H9 (cell line): ENCODE measurements around the gene ZBTB38. TPM values are rescaled to one million over a fixed set of nuclear protein-coding genes. Genes with fewer than 3 reads are reported as not detected.

ENCODE experiments used
- DNase-seq: peaks from one replicate; pipeline ENCODE4 v3.0.0-alpha.2; 2017
- H2AFZ ChIP-seq: one replicate; pipeline ENCODE4 v1.6.1; 2013; ENCODE audit warnings: mild to moderate bottlenecking, low read length, control low read depth, moderate library complexity
- H2AK5ac ChIP-seq: 2 replicates; pipeline ENCODE4 v1.6.1; 2013; ENCODE audit warnings: low read length, control low read depth, mixed read lengths; ENCODE audit not compliant: insufficient read length
- H2BK120ac ChIP-seq: one replicate; pipeline ENCODE4 v1.6.1; 2013; ENCODE audit warnings: low read depth, mild to moderate bottlenecking, low read length, control low read depth, inconsistent platforms; ENCODE audit not compliant: poor library complexity, severe bottlenecking
- H2BK12ac ChIP-seq: 2 replicates; pipeline ENCODE4 v1.6.1; 2013; ENCODE audit warnings: low read length, control low read depth, mixed read lengths, low read depth; ENCODE audit not compliant: insufficient read length
- H2BK15ac ChIP-seq: 2 replicates; pipeline ENCODE4 v1.6.1; 2013; ENCODE audit warnings: low read depth, low read length, control low read depth
- H2BK20ac ChIP-seq: one replicate; pipeline ENCODE4 v1.6.1; 2013; ENCODE audit warnings: low read depth, mild to moderate bottlenecking, low read length, control low read depth, inconsistent platforms; ENCODE audit not compliant: poor library complexity, severe bottlenecking
- H2BK5ac ChIP-seq: 2 replicates; pipeline ENCODE4 v1.6.1; 2013; ENCODE audit warnings: low read length, control low read depth, mixed read lengths; ENCODE audit not compliant: insufficient read length
- H3K14ac ChIP-seq: 2 replicates; pipeline ENCODE4 v1.6.1; 2013; ENCODE audit warnings: low read length, control low read depth; ENCODE audit not compliant: insufficient read depth
- H3K18ac ChIP-seq: 2 replicates; pipeline ENCODE4 v1.6.1; 2013; ENCODE audit warnings: low read depth, mild to moderate bottlenecking, mixed read lengths, low read length, control low read depth; ENCODE audit not compliant: insufficient read length
- H3K23ac ChIP-seq: 2 replicates; pipeline ENCODE4 v1.6.1; 2013; ENCODE audit warnings: low read length, control low read depth, mixed read lengths, low read depth; ENCODE audit not compliant: insufficient read length
- H3K23me2 ChIP-seq: 2 replicates; pipeline ENCODE4 v1.6.1; 2013; ENCODE audit warnings: low read depth, mild to moderate bottlenecking, mixed read lengths, low read length, control low read depth; ENCODE audit not compliant: insufficient read length, poor library complexity, severe bottlenecking
- H3K27ac ChIP-seq: 2 replicates; pipeline ENCODE4 v1.5.1; 2013; ENCODE audit warnings: low read length, control low read depth, mixed read lengths, low read depth; ENCODE audit not compliant: insufficient read length
- H3K27me3 ChIP-seq: 2 replicates; pipeline ENCODE4 v1.6.1; 2013; ENCODE audit warnings: low read length, control low read depth, inconsistent platforms; ENCODE audit not compliant: insufficient read depth
- H3K4ac ChIP-seq: 2 replicates; pipeline ENCODE4 v1.6.1; 2013; ENCODE audit warnings: low read depth, mild to moderate bottlenecking, control low read depth, inconsistent platforms, low read length, moderate library complexity
- H3K4me1 ChIP-seq: 2 replicates; pipeline ENCODE4 v1.6.1; 2013; ENCODE audit warnings: low read length, control low read depth, inconsistent platforms; ENCODE audit not compliant: insufficient read depth
- H3K4me2 ChIP-seq: 2 replicates; pipeline ENCODE4 v1.6.1; 2013; ENCODE audit warnings: low read length, control low read depth, mixed read lengths; ENCODE audit not compliant: insufficient read length, insufficient read depth
- H3K56ac ChIP-seq: 2 replicates; pipeline ENCODE4 v1.6.1; 2013; ENCODE audit warnings: low read depth, mild to moderate bottlenecking, mixed read lengths, low read length, control low read depth; ENCODE audit not compliant: insufficient read length
- H3K79me1 ChIP-seq: 2 replicates; pipeline ENCODE4 v1.6.1; 2013; ENCODE audit warnings: low read depth, mild to moderate bottlenecking, moderate library complexity, low read length, control low read depth, inconsistent platforms; ENCODE audit not compliant: insufficient read depth, poor library complexity, severe bottlenecking
- H3K79me2 ChIP-seq: 2 replicates; pipeline ENCODE4 v1.6.1; 2013; ENCODE audit warnings: low read length, control low read depth, inconsistent platforms; ENCODE audit not compliant: insufficient read depth
- H3K9ac ChIP-seq: 2 replicates; pipeline ENCODE4 v1.6.1; 2013; ENCODE audit warnings: low read length, control low read depth, mixed read lengths; ENCODE audit not compliant: insufficient read length; ENCODE audit errors: extremely low read depth
- H3K9me3 ChIP-seq: one replicate; pipeline ENCODE4 v1.6.1; 2013; ENCODE audit warnings: low read depth, low read length, inconsistent platforms; ENCODE audit not compliant: control insufficient read depth
- H3T11ph ChIP-seq: one replicate; pipeline ENCODE4 v1.6.1; 2013; ENCODE audit warnings: mild to moderate bottlenecking, low read length, control low read depth, inconsistent platforms
- H4K20me1 ChIP-seq: one replicate; pipeline ENCODE4 v1.6.1; 2013; ENCODE audit not compliant: control insufficient read depth, insufficient read length, insufficient read depth
- H4K5ac ChIP-seq: 2 replicates; pipeline ENCODE4 v1.6.1; 2013; ENCODE audit warnings: low read depth, mild to moderate bottlenecking, mixed read lengths, low read length, control low read depth; ENCODE audit not compliant: insufficient read length
- H4K8ac ChIP-seq: replicated peaks from 2 replicates; pipeline ENCODE4 v1.6.1; 2013; ENCODE audit warnings: low read length, control low read depth, mixed read lengths, low read depth; ENCODE audit not compliant: insufficient read length
- H4K91ac ChIP-seq: 2 replicates; pipeline ENCODE4 v1.6.1; 2013; ENCODE audit warnings: low read depth, mild to moderate bottlenecking, moderate library complexity, mixed read lengths, low read length, control low read depth; ENCODE audit not compliant: insufficient read length
- H3K27ac Mint-ChIP-seq, 3 experiments: 2 replicates in 2 of 3; 3 replicates in 1 of 3; pipeline ENCODE4 v1.8.0; 2020 to 2021; ENCODE audit warnings: mixed read lengths in 3 of 3, mild to moderate bottlenecking in 1 of 3, moderate library complexity in 1 of 3
- H3K27me3 Mint-ChIP-seq: 2 replicates; pipeline ENCODE4 v1.8.0; 2021; ENCODE audit warnings: low read depth, mild to moderate bottlenecking, moderate library complexity, mixed read lengths
- H3K36me3 Mint-ChIP-seq, 3 experiments: 2 replicates in 2 of 3; 3 replicates in 1 of 3; pipeline ENCODE4 v1.8.0; 2020 to 2021; ENCODE audit warnings: low read depth in 3 of 3, mixed read lengths in 3 of 3; ENCODE audit not compliant: insufficient read depth in 1 of 3
- H3K4me1 Mint-ChIP-seq, 2 experiments: 2 replicates each; pipeline ENCODE4 v1.8.0; 2020; ENCODE audit warnings: mixed read lengths in 2 of 2
- H3K4me3 Mint-ChIP-seq, 2 experiments: 2 replicates in 1 of 2; 3 replicates in 1 of 2; pipeline ENCODE4 v1.8.0; 2020 to 2021; ENCODE audit warnings: mild to moderate bottlenecking in 2 of 2, mixed read lengths in 2 of 2, moderate library complexity in 1 of 2
- H3K9me3 Mint-ChIP-seq, 2 experiments: 2 replicates in 1 of 2; 3 replicates in 1 of 2; pipeline ENCODE4 v1.8.0; 2020; ENCODE audit warnings: mild to moderate bottlenecking in 2 of 2, mixed read lengths in 2 of 2, moderate library complexity in 1 of 2
- WGBS: extraction: QIAGEN DNeasy Blood & Tissue Kit; methylation state at CpG from one replicate; pipeline ENCODE4 v1.1.7; 2013; ENCODE audit warnings: missing lambda C conversion rate, low lambda C conversion rate, mixed read lengths; ENCODE audit not compliant: insufficient read length; ENCODE audit errors: extremely low coverage; 5-methylcytosine and 5-hydroxymethylcytosine counted together
- total RNA-seq: library from RNA; stranded (reverse); gene quantifications from 2 replicates; pipeline ENCODE4 v1.2.1, GENCODE V29; 2021
- TF ChIP-seq, protein P1 (sequence below): fragments of 200-600 bp; sonication (generic); conservative IDR thresholded peaks from 3 replicates; pipeline ENCODE4 v1.8.0; 2021; ENCODE audit warnings: antibody characterized with exemption, mild to moderate bottlenecking

The ZBTB38 gene
- total RNA-seq, 1 experiment from 2014 or later = 14.6 TPM

DNA sequence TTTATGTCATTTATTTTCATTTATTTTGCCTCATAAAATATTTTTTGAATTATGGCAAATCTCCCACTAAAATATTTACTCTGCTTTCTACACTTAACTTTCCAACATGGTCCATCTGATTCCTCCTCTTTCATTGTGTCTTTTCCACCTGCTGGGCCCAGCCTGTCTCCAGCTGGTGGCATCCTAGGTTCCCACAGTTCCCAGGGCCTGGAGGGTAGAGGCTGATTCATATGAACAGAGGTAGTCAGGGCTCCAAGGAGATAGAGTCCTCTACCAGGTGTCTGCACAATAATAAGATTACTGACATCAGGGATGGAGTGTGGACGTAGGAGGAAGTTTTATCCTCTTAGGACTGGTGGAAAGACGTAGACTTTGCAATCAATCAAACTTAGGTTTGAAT is 14.3 kb downstream of the ZBTB38 start:
- Histone ChIP-seq H3K18ac (no peak overlapping the region), H2BK120ac (no peak overlapping the region), H3K27ac (no peak overlapping the region), H3K23me2 (no peaks in the 10 kb centered on the region), H3K23ac (no peak overlapping the region), H3K79me1 (no peaks in the 10 kb centered on the region), H3T11ph (no peak overlapping the region), H3K4me1 (peaks cover 2% of the 10 kb centered on the region; the same call in 1 of the 2 replicates), H3K14ac (no peak overlapping the region), H3K4me2 (no peak overlapping the region), H3K4ac (no peak overlapping the region), H3K27me3 (peaks cover 2% of the 10 kb centered on the region; the same call in 1 of the 2 replicates), H3K9me3 (no peaks in the 10 kb centered on the region), H4K91ac (no peak overlapping the region), H2BK5ac (no peak overlapping the region), H2AK5ac (no peak overlapping the region), H2BK20ac (no peak overlapping the region), H3K56ac (no peak overlapping the region), H2BK15ac (no peak overlapping the region), H4K20me1 (no peaks in the 10 kb centered on the region), H3K9ac (no peak overlapping the region), H2AFZ (no peak overlapping the region), H2BK12ac (no peak overlapping the region), H3K79me2 (no peaks in the 10 kb centered on the region), H4K8ac (no peak overlapping the region), H4K5ac (no peak overlapping the region)
- WGBS = no CpG with 5 or more reads among the region's 2 CpGs
- Mint-ChIP-seq H3K9me3 (no peaks in the 10 kb centered on the region), H3K27me3 (peaks cover 2% of the 10 kb centered on the region; the same call in 1 of the 2 replicates), H3K4me3 (no peak overlapping the region), H3K36me3 (no peaks in the 10 kb centered on the region; a peak in 1 of 7 replicates), H3K4me1 (peaks cover 26 to 42% of the 10 kb centered on the region in 2 experiments), H3K27ac (no peak overlapping the region)
- no peak for DNase-seq
- TF ChIP-seq, protein P1, sequence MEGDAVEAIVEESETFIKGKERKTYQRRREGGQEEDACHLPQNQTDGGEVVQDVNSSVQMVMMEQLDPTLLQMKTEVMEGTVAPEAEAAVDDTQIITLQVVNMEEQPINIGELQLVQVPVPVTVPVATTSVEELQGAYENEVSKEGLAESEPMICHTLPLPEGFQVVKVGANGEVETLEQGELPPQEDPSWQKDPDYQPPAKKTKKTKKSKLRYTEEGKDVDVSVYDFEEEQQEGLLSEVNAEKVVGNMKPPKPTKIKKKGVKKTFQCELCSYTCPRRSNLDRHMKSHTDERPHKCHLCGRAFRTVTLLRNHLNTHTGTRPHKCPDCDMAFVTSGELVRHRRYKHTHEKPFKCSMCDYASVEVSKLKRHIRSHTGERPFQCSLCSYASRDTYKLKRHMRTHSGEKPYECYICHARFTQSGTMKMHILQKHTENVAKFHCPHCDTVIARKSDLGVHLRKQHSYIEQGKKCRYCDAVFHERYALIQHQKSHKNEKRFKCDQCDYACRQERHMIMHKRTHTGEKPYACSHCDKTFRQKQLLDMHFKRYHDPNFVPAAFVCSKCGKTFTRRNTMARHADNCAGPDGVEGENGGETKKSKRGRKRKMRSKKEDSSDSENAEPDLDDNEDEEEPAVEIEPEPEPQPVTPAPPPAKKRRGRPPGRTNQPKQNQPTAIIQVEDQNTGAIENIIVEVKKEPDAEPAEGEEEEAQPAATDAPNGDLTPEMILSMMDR = no peak
